CD4-positive, alpha-beta T cell (primary cell): ENCODE data around the gene PRRT3. TPM values are rescaled to one million over a fixed set of nuclear protein-coding genes. Genes with fewer than 3 reads are reported as not detected.

Experiments
- ATAC-seq: fragments of 200-7000 bp; cut with Tn5 transposase; one replicate; pipeline ENCODE4 v1.10.0; 2022; ENCODE audit warnings: mild to moderate bottlenecking; ENCODE audit not compliant: poor library complexity
- CTCF ChIA-PET: fragments of 350-600 bp; sonication (Branson Sonifier 250); formaldehyde crosslinking; loops from one replicate; lab custom pipeline; 2021; ENCODE audit warnings: antibody characterized with exemption, inconsistent platforms; lab: Charles Lee
- POLR2A ChIA-PET: fragments of 350-600 bp; sonication (Branson Sonifier 250); formaldehyde crosslinking; loops from one replicate; lab custom pipeline; 2021; ENCODE audit warnings: antibody characterized with exemption, inconsistent platforms; lab: Charles Lee
- DNase-seq, 14 experiments: peaks; one replicate each; pipeline ENCODE4 v3.0.0-alpha.2; 2013 to 2020; ENCODE audit warnings: mixed read lengths in 2 of 14
- H3K27ac ChIP-seq, 2 donors: one replicate each; pipeline versions ENCODE4 v1.5.1 to v1.7.0; 2013; ENCODE audit warnings: low read length in 2 of 2, low read depth in 1 of 2, mild to moderate bottlenecking in 1 of 2
- H3K27me3 ChIP-seq, 2 experiments: 1 replicate in 1 of 2; 2 replicates in 1 of 2; pipeline versions ENCODE4 v1.6.1 to v1.7.0; 2013; ENCODE audit warnings: low read length in 2 of 2, control low read depth in 1 of 2, mild to moderate bottlenecking in 1 of 2, moderate library complexity in 1 of 2; ENCODE audit not compliant: insufficient read depth in 2 of 2, control insufficient read depth in 1 of 2
- H3K36me3 ChIP-seq: one replicate; pipeline ENCODE4 v1.6.1; 2013; ENCODE audit warnings: low read length, control low read depth; ENCODE audit not compliant: insufficient read depth
- H3K4me1 ChIP-seq: one replicate; pipeline ENCODE4 v1.6.1; 2013; ENCODE audit warnings: low read length, control low read depth; ENCODE audit not compliant: insufficient read depth
- H3K4me3 ChIP-seq: one replicate; pipeline ENCODE4 v1.5.1; 2013; ENCODE audit warnings: mild to moderate bottlenecking, low read length, moderate library complexity
- H3K9me3 ChIP-seq, 2 experiments: 1 replicate in 1 of 2; 2 replicates in 1 of 2; pipeline versions ENCODE4 v1.6.1 to v1.7.0; 2013; ENCODE audit warnings: low read length in 2 of 2, mild to moderate bottlenecking in 2 of 2, control low read depth in 1 of 2, moderate library complexity in 1 of 2; ENCODE audit not compliant: control insufficient read depth in 1 of 2, insufficient read depth in 1 of 2
- H3K27ac Mint-ChIP-seq: one replicate; pipeline ENCODE4 v1.8.0; 2020; ENCODE audit warnings: mixed read lengths
- H3K27me3 Mint-ChIP-seq: one replicate; pipeline ENCODE4 v1.8.0; 2021; ENCODE audit warnings: mixed read lengths
- H3K36me3 Mint-ChIP-seq: one replicate; pipeline ENCODE4 v1.8.0; 2021; ENCODE audit warnings: low read depth, mixed read lengths
- H3K4me1 Mint-ChIP-seq: one replicate; pipeline ENCODE4 v1.8.0; 2021; ENCODE audit warnings: low read depth, mixed read lengths
- H3K4me3 Mint-ChIP-seq: one replicate; pipeline ENCODE4 v1.8.0; 2020; ENCODE audit warnings: mild to moderate bottlenecking, mixed read lengths
- H3K9me3 Mint-ChIP-seq: one replicate; pipeline ENCODE4 v1.8.0; 2020; ENCODE audit warnings: mixed read lengths
- intact Hi-C, 2 experiments: fragments of 100-400 bp; cut with DNase I in 1 of 2; cut with micrococcal nuclease in 1 of 2; formaldehyde crosslinking; loops; one replicate each; pipeline versions ENCODE4 v1.15.1 to v1.9.0; 2023 to 2025; cut with DNase I, micrococcal nuclease
- total RNA-seq, 174 experiments: library from RNA in 2 of 174; stranded (reverse) in 2 of 174; gene quantifications; one replicate each; pipeline ENCODE4 v1.2.3 and lab custom pipeline; 2021 to 2026
- TF ChIP-seq, protein P1 (sequence below): fragments of 200-600 bp; IDR thresholded peaks from one replicate; pipeline ENCODE4 v1.8.0; 2022; ENCODE audit warnings: antibody characterized with exemption, mild to moderate bottlenecking

Gene PRRT3
- total RNA-seq, 2 experiments from 2014 or later, result 6.3 to 8.3 TPM

GRCh38 chr3:9948586-9948985 is 3.6 kb downstream of the PRRT3 start:
- POLR2A ChIA-PET, result no interaction called here
- intact Hi-C loops, result loop anchor here (5.0 kb wide), 2 partner anchors 96 to 446 kb away; no protein-coding TSS in a partner anchor
- Histone ChIP-seq H3K27me3 (no peaks in the 10 kb centered on the region), H3K36me3 (peaks cover 13% of the 10 kb centered on the region), H3K4me1 (peaks cover 28% of the 10 kb centered on the region), H3K27ac (no peak overlapping the region), H3K4me3 (no peak overlapping the region), H3K9me3 (no peaks in the 10 kb centered on the region)
- Mint-ChIP-seq H3K27ac (no peak overlapping the region), H3K4me3 (no peak overlapping the region), H3K4me1 (peaks cover 21% of the 10 kb centered on the region), H3K27me3 (no peaks in the 10 kb centered on the region), H3K9me3 (no peaks in the 10 kb centered on the region), H3K36me3 (no peaks in the 10 kb centered on the region)
- TF ChIP-seq, protein P1, sequence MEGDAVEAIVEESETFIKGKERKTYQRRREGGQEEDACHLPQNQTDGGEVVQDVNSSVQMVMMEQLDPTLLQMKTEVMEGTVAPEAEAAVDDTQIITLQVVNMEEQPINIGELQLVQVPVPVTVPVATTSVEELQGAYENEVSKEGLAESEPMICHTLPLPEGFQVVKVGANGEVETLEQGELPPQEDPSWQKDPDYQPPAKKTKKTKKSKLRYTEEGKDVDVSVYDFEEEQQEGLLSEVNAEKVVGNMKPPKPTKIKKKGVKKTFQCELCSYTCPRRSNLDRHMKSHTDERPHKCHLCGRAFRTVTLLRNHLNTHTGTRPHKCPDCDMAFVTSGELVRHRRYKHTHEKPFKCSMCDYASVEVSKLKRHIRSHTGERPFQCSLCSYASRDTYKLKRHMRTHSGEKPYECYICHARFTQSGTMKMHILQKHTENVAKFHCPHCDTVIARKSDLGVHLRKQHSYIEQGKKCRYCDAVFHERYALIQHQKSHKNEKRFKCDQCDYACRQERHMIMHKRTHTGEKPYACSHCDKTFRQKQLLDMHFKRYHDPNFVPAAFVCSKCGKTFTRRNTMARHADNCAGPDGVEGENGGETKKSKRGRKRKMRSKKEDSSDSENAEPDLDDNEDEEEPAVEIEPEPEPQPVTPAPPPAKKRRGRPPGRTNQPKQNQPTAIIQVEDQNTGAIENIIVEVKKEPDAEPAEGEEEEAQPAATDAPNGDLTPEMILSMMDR, result no peak
- ATAC-seq, result no peak
- CTCF ChIA-PET, result no interaction called here
- DNase-seq, result no peak

DNA sequence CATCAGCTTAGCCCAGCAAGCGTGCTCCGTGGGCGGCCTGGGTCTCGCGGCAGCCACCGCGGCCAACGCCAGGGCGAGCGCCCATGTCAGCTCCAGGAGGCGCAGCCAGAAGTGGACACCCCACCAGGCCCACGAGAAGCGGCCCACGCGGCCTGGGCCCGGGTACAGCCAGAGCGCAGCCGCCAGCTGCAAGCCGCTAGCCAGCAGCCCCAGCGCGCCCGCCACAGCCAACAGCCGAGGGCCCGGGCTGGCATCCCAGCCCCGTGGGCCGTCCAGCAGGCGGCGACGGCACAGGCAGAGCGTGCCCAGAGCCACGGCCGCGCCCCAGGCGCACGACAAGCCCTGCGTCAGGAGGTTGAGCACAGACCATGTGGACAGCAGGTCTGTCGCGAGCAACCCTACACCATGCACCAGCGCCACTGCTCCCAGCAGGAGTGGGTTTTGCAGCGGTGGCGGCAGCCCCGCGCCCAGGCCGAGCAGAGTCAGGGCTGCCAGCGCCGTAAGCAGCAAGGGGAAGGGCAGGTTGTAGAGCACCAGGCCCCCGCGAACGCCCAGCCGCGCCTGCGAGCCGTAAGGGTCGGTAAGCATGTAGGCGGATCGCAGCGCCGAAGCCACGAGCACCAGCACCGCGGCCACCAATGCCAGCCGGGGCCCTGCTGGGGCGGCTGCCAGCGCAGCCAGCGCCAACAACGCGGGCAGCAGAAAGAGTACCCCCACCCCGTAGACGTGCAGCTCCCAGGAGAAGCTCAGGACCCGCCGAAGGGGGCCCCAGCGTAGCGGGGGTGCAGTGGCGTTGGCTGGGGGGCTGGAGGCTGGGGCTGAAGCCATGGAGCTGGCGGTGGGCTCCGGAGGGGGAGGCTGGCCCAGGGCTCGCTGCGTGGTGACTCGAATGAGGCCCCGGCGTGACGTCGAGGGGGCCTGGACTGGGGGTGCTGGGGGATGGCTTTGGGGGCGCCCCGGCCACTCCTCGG is 4.9 kb downstream of the PRRT3 start:
- Mint-ChIP-seq H3K4me1 (peaks cover 13% of the 10 kb centered on the region), H3K27ac (no peak overlapping the region), H3K4me3 (no peak overlapping the region), H3K27me3 (no peaks in the 10 kb centered on the region), H3K9me3 (no peaks in the 10 kb centered on the region), H3K36me3 (peaks cover 10% of the 10 kb centered on the region)
- TF ChIP-seq, protein P1, result no peak
- H3K4me3 ChIP-seq, result no peak overlapping the region
- no peak overlapping the region for H3K27ac ChIP-seq
- intact Hi-C loops, result loop anchor here (5.0 kb wide), 2 partner anchors 95 to 445 kb away; no protein-coding TSS in a partner anchor
- H3K4me1 ChIP-seq, result peaks cover 24% of the 10 kb centered on the region
- H3K27me3 ChIP-seq, result no peaks in the 10 kb centered on the region
- ChIA-PET CTCF (interaction anchor here (1.9 kb wide), 1 partner anchor 15 kb away, joined by 20 read pairs; the partner anchor contains the start of gene CRELD1), POLR2A (interaction anchor here (1.0 to 2.9 kb wide), 7 partner anchors 14 to 374 kb away, joined by 3 to 86 read pairs (median 6); partner anchors contain the start of genes ARPC4, CRELD1, EMC3 and SEC13)
- no peaks in the 10 kb centered on the region for H3K9me3 ChIP-seq
- peaks cover 14% of the 10 kb centered on the region for H3K36me3 ChIP-seq
- DNase-seq (no peak), ATAC-seq (no peak)

- peaks cover 7% of the 10 kb centered on the region for H3K4me1 Mint-ChIP-seq
- H3K4me1 ChIP-seq, result peaks cover 16% of the 10 kb centered on the region
- ATAC-seq (peak; percentile 93), DNase-seq (peak; percentile 65 to 91 (median 78))
- peak overlapping the region; percentile 62 for H3K4me3 Mint-ChIP-seq
- H3K9me3 ChIP-seq, result no peaks in the 10 kb centered on the region
- TF ChIP-seq, protein P1, result peak; percentile 34
- H3K9me3 Mint-ChIP-seq, result no peaks in the 10 kb centered on the region
- H3K27ac Mint-ChIP-seq, result peak overlapping the region; percentile 70
- CTCF ChIA-PET, result interaction anchor here (1.9 kb wide), 1 partner anchor 14 kb away, joined by 20 read pairs; the partner anchor contains the start of gene CRELD1
- POLR2A ChIA-PET, result interaction anchor here (0.6 to 2.9 kb wide), 9 partner anchors 13 to 375 kb away, joined by 3 to 86 read pairs (median 6); partner anchors contain the start of genes ARPC4, CRELD1, EMC3 and JAGN1
- H3K36me3 ChIP-seq, result peaks cover 16% of the 10 kb centered on the region
- H3K27me3 ChIP-seq, result no peaks in the 10 kb centered on the region
- intact Hi-C loops, result loop anchor here (1.0 to 5.0 kb wide), 3 partner anchors 14 to 444 kb away; no protein-coding TSS in a partner anchor
- peak overlapping the region; percentile 47 to 55 for H3K27ac ChIP-seq
- H3K27me3 Mint-ChIP-seq, result no peaks in the 10 kb centered on the region
- H3K4me3 ChIP-seq, result peak overlapping the region; percentile 59
- H3K36me3 Mint-ChIP-seq, result peaks cover 16% of the 10 kb centered on the region
Observed at GRCh38 chr3:9946112-9947024, 5.8 kb downstream of the PRRT3 start.
